HepG2 (cell line): Measurements from ENCODE around the gene TP53AIP1. TPM values are rescaled to one million over a fixed set of nuclear protein-coding genes. Genes with fewer than 3 reads are reported as not detected.
A peak's percentile ranks its signal among the peaks of the same experiment; 100 is the strongest.

ENCODE experiments used
- ATAC-seq: fragments of 200-7000 bp; cut with Tn5 transposase; 3 replicates; pipeline ENCODE4 v1.9.1; 2020; ENCODE audit warnings: mild to moderate bottlenecking, moderate library complexity
- BruUV-seq: library from RNA; stranded (reverse); fragments of 400-500 nt; replicated peaks from 2 replicates; lab custom pipeline; 2021; lab: Mats Ljungman, UMichigan
- CTCF ChIA-PET: fragments of 300-600 bp; formaldehyde crosslinking; extraction: SDS; loops from one replicate; lab custom pipeline; 2021; ENCODE audit warnings: low total read pairs, inconsistent platforms, low intra/inter-chr PET ratio; lab: Yijun Ruan, JAX
- POLR2A ChIA-PET: fragments of 350-600 bp; sonication (Branson Sonifier 250); formaldehyde crosslinking; loops from one replicate; lab custom pipeline; 2020; ENCODE audit warnings: antibody characterized with exemption, inconsistent platforms; lab: Yijun Ruan, JAX
- DNase-seq: peaks from one replicate; pipeline ENCODE4 v3.0.0-alpha.2; 2015; ENCODE audit warnings: low spot score
- FAIRE-seq: peaks from 3 replicates; lab custom pipeline; 2011; peaks lifted over from hg19 to GRCh38; lab: Jason Lieb, UNC
- H2AFZ ChIP-seq: one replicate; pipeline ENCODE4 v1.6.1; 2011; ENCODE audit warnings: low read length, inconsistent platforms
- H3K27ac ChIP-seq: fragments of 300-600 bp; 3 replicates; pipeline ENCODE4 v1.8.0; 2011; ENCODE audit warnings: mixed run types, mild to moderate bottlenecking, mixed read lengths, low read length, inconsistent platforms; ENCODE audit not compliant: insufficient read depth; ENCODE audit errors: extremely low read length
- H3K27me3 ChIP-seq, 2 experiments: fragments of 200-600 bp in 1 of 2; 2 replicates in 1 of 2; 3 replicates in 1 of 2; pipeline versions ENCODE4 v1.6.0 to v1.8.0; 2011; ENCODE audit warnings: low read length in 2 of 2, mild to moderate bottlenecking in 2 of 2, moderate library complexity in 2 of 2, inconsistent platforms in 1 of 2; ENCODE audit not compliant: insufficient read depth in 2 of 2, control insufficient read depth in 1 of 2
- H3K36me3 ChIP-seq, 2 experiments: fragments of 200-600 bp in 1 of 2; replicated peaks in 1 of 2; 2 replicates in 1 of 2; 3 replicates in 1 of 2; pipeline versions ENCODE4 v1.5.1 to v1.8.0; 2011; ENCODE audit warnings: low read length in 2 of 2, inconsistent platforms in 1 of 2; ENCODE audit not compliant: insufficient read depth in 2 of 2, control insufficient read depth in 1 of 2
- H3K4me1 ChIP-seq: 2 replicates; pipeline ENCODE4 v1.5.1; 2012; ENCODE audit warnings: low read length, inconsistent platforms; ENCODE audit not compliant: insufficient read depth
- H3K4me2 ChIP-seq: 2 replicates; pipeline ENCODE4 v1.6.0; 2011; ENCODE audit warnings: low read depth, low read length, inconsistent platforms
- H3K4me3 ChIP-seq, 3 experiments: fragments of 200-600 bp in 1 of 3; sonication (generic), shearing (Covaris generic) in 1 of 3; replicated peaks in 1 of 3; 2 replicates each; pipeline ENCODE4 v1.5.1; 2011 to 2016; ENCODE audit warnings: low read length in 3 of 3, inconsistent platforms in 2 of 3, low read depth in 2 of 3, mild to moderate bottlenecking in 2 of 3, control low read depth in 1 of 3, mixed read lengths in 1 of 3; ENCODE audit not compliant: insufficient read depth in 1 of 3
- H3K79me2 ChIP-seq: one replicate; pipeline ENCODE4 v1.6.1; 2011; ENCODE audit warnings: low read length, inconsistent platforms; ENCODE audit not compliant: insufficient read depth
- H3K9ac ChIP-seq: 2 replicates; pipeline ENCODE4 v1.6.0; 2011; ENCODE audit warnings: mild to moderate bottlenecking, low read depth, low read length, inconsistent platforms; ENCODE audit not compliant: insufficient read depth
- H3K9me3 ChIP-seq: 2 replicates; pipeline ENCODE4 v1.5.1; 2012; ENCODE audit warnings: mild to moderate bottlenecking, low read length
- H4K20me1 ChIP-seq: 2 replicates; pipeline ENCODE4 v1.6.0; 2011; ENCODE audit warnings: inconsistent platforms, mild to moderate bottlenecking, low read length, moderate library complexity; ENCODE audit not compliant: insufficient read depth
- HMG20A ChIP-seq: IDR thresholded peaks from 2 replicates; pipeline ENCODE4 v1.6.1; 2016; ENCODE audit warnings: borderline replicate concordance
- KDM5A ChIP-seq: fragments of 200-600 bp; sonication (generic); IDR thresholded peaks from 2 replicates; pipeline ENCODE4 v1.7.0; 2018; ENCODE audit warnings: antibody characterized with exemption, mild to moderate bottlenecking, low read length, borderline replicate concordance
- MXD3 ChIP-seq: IDR thresholded peaks from 2 replicates; pipeline ENCODE4 v1.6.1; 2016; ENCODE audit warnings: mild to moderate bottlenecking, missing biosample characterization, missing genetic modification reagents
- REPIN1 ChIP-seq: sonication (generic); formaldehyde crosslinking; IDR thresholded peaks from 2 replicates; pipeline ENCODE4 v1.8.0; 2022; ENCODE audit warnings: missing genetic modification reagents, low read depth, mild to moderate bottlenecking, borderline replicate concordance
- SP4 ChIP-seq: sonication (generic); formaldehyde crosslinking; IDR thresholded peaks from 2 replicates; pipeline ENCODE4 v1.8.1; 2023; ENCODE audit warnings: mild to moderate bottlenecking, missing genetic modification reagents
- TARDBP ChIP-seq: sonication (generic); formaldehyde crosslinking; IDR thresholded peaks from 2 replicates; pipeline ENCODE4 v1.8.0; 2022; ENCODE audit warnings: mild to moderate bottlenecking, missing genetic modification reagents
- ZNF354B ChIP-seq: sonication (generic); formaldehyde crosslinking; IDR thresholded peaks from 2 replicates; pipeline ENCODE4 v1.8.0; 2022; ENCODE audit warnings: mild to moderate bottlenecking, missing genetic modification reagents
- ZNF556 ChIP-seq: sonication (generic); formaldehyde crosslinking; IDR thresholded peaks from 2 replicates; pipeline ENCODE4 v1.4.0; 2020; ENCODE audit warnings: mild to moderate bottlenecking, missing genetic modification reagents, borderline replicate concordance
- ZNF558 ChIP-seq: sonication (generic); formaldehyde crosslinking; IDR thresholded peaks from 2 replicates; pipeline ENCODE4 v1.9.0; 2022; ENCODE audit warnings: mild to moderate bottlenecking, missing genetic modification reagents, borderline replicate concordance
- ZNF572 ChIP-seq: sonication (generic); formaldehyde crosslinking; IDR thresholded peaks from 2 replicates; pipeline ENCODE4 v1.5.1; 2020; ENCODE audit warnings: mild to moderate bottlenecking, missing genetic modification reagents
- WGBS: methylation state at CpG from one replicate; pipeline ENCODE4 v1.1.6; 2017; ENCODE audit warnings: low lambda C conversion rate; 5-methylcytosine and 5-hydroxymethylcytosine counted together
- in situ Hi-C: cut with HindIII; loops from 2 replicates; pipeline ENCODE4 v1.10.0; 2017; ENCODE audit warnings: low pct_unique_long_range_greater_than_20kb; ENCODE audit not compliant: extremely low pct_ligation_motif_present
- intact Hi-C: fragments of 100-400 bp; cut with micrococcal nuclease; formaldehyde crosslinking; loops from one replicate; pipeline ENCODE4 v1.10.0; 2022; ENCODE audit not compliant: unreplicated experiment
- polyA plus RNA-seq, 8 experiments: library from polyadenylated mRNA; depleted of rRNA in 3 of 8; stranded (reverse) in 7 of 8; unstranded in 1 of 8; fragments of >200 nt; fragmentation: Illumina TruSeq in 4 of 8; extraction: Trizol in 4 of 8; gene quantifications; 2 replicates each; pipeline versions ENCODE4 v1.2.1 to v1.2.3, GENCODE V29; 2011 to 2016; ENCODE audit warnings: low read depth in 4 of 8, missing spikeins in 1 of 8, mixed read lengths in 1 of 8; ENCODE audit not compliant: insufficient read depth in 1 of 8
- total RNA-seq, 5 experiments: library from RNA; depleted of rRNA; stranded (reverse); fragments of >200 nt; fragmentation: Illumina TruSeq; extraction: Trizol; gene quantifications; 2 replicates each; pipeline ENCODE4 v1.2.3, GENCODE V29; 2016; ENCODE audit warnings: low read depth in 1 of 5
- TF ChIP-seq, protein P1 (sequence below): sonication (generic); formaldehyde crosslinking; IDR thresholded peaks from 2 replicates; pipeline ENCODE4 v1.8.1; 2023; ENCODE audit warnings: missing genetic modification reagents, inconsistent platforms, borderline replicate concordance
- TF ChIP-seq, protein P2 (sequence below): sonication (generic); formaldehyde crosslinking; IDR thresholded peaks from 2 replicates; pipeline ENCODE4 v1.4.0; 2020; ENCODE audit warnings: missing genetic modification reagents, borderline replicate concordance
- TF ChIP-seq, protein P3 (sequence below): sonication (generic); formaldehyde crosslinking; IDR thresholded peaks from 2 replicates; pipeline ENCODE4 v1.4.0; 2020; ENCODE audit warnings: mild to moderate bottlenecking, missing genetic modification reagents

TP53AIP1 gene
- total and polyA plus RNA-seq, 2 of the 13 experiments (the other 11 are each of a cell fraction or from before 2014, with no cell fraction given) = 0.11 TPM; not detected in 1

DNA sequence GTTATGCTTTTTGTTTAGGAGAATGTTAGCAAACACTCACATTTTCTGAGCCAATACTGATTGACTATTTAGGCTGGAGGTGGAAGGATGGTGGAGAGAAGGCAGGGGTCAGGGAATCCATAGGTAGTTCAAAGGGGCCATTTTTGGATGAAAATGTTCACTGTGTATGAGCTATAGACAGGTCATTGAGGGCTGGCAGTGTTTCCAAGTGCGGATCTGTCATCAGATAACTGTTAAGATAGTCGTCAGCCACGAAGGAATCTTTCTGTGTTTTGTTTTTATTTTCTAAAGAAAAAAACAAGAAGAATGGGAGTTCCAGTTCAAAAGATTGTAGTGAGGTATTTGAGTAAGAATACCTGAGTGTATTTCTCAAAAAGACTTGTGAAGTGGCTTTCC is 48.4 kb downstream of the TP53AIP1 start:
- no peaks in the 10 kb centered on the region for H3K79me2 ChIP-seq
- 10% methylated on average over 3 of the region's 3 CpGs for WGBS
- H3K9me3 ChIP-seq = no peaks in the 10 kb centered on the region
- no peaks in the 10 kb centered on the region for H4K20me1 ChIP-seq
- TF ChIP-seq ZNF556 (CRISPR knock-in tag) = no peak
- TF ChIP-seq SP4 (CRISPR knock-in tag) = no peak
- TF ChIP-seq, all 625 proteins: peak for 0
- ChIA-PET CTCF (no interaction called here), POLR2A (no interaction called here)
- intact Hi-C loops (no loop called here), in situ Hi-C loops (loop anchor here (25.0 kb wide), 1 partner anchor 793 kb away; no protein-coding TSS in a partner anchor)
- Histone ChIP-seq H3K27ac (no peak overlapping the region), H3K4me1 (peaks cover 24% of the 10 kb centered on the region), H2AFZ (no peak overlapping the region), H3K4me3 (no peak overlapping the region), H3K9ac (no peak overlapping the region), H3K27me3 (peaks cover 8 to 44% of the 10 kb centered on the region in 2 experiments), H3K36me3 (no peaks in the 10 kb centered on the region), H3K4me2 (0 out of 2 replicates have a peak overlapping the region, but pooled peaks have one; percentile 58)
- ATAC-seq (no peak), FAIRE-seq (no peak), DNase-seq (no peak)
- BruUV-seq = no TSS peak

- ChIA-PET CTCF (no interaction called here), POLR2A (no interaction called here)
- Histone ChIP-seq H2AFZ (no peak overlapping the region), H4K20me1 (no peaks in the 10 kb centered on the region), H3K79me2 (no peaks in the 10 kb centered on the region), H3K4me1 (peaks cover 24% of the 10 kb centered on the region), H3K4me3 (no peak overlapping the region), H3K9me3 (no peaks in the 10 kb centered on the region), H3K27ac (no peak overlapping the region), H3K36me3 (no peaks in the 10 kb centered on the region), H3K4me2 (no peak overlapping the region), H3K27me3 (peaks cover 8 to 47% of the 10 kb centered on the region in 2 experiments), H3K9ac (no peak overlapping the region)
- no peak for FAIRE-seq
- in situ Hi-C loops = loop anchor here (25.0 kb wide), 1 partner anchor 794 kb away; no protein-coding TSS in a partner anchor
- ATAC-seq = no peak
- no peak for DNase-seq
- intact Hi-C loops = no loop called here
- WGBS = 43% methylated on average over 9 of the region's 9 CpGs
- BruUV-seq = no TSS peak
- TF ChIP-seq, protein P1, sequence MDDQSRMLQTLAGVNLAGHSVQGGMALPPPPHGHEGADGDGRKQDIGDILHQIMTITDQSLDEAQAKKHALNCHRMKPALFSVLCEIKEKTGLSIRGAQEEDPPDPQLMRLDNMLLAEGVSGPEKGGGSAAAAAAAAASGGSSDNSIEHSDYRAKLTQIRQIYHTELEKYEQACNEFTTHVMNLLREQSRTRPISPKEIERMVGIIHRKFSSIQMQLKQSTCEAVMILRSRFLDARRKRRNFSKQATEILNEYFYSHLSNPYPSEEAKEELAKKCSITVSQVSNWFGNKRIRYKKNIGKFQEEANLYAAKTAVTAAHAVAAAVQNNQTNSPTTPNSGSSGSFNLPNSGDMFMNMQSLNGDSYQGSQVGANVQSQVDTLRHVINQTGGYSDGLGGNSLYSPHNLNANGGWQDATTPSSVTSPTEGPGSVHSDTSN (CRISPR knock-in tag) = no peak
- TF ChIP-seq TARDBP (CRISPR knock-in tag) (no peak), ZNF558 (CRISPR knock-in tag) (no peak), KDM5A (no peak), ZNF354B (CRISPR knock-in tag) (no peak), ZNF572 (CRISPR knock-in tag) (no peak), HMG20A (CRISPR knock-in tag) (no peak), MXD3 (CRISPR knock-in tag) (no peak), REPIN1 (CRISPR knock-in tag) (no peak)
- TF ChIP-seq, protein P2, sequence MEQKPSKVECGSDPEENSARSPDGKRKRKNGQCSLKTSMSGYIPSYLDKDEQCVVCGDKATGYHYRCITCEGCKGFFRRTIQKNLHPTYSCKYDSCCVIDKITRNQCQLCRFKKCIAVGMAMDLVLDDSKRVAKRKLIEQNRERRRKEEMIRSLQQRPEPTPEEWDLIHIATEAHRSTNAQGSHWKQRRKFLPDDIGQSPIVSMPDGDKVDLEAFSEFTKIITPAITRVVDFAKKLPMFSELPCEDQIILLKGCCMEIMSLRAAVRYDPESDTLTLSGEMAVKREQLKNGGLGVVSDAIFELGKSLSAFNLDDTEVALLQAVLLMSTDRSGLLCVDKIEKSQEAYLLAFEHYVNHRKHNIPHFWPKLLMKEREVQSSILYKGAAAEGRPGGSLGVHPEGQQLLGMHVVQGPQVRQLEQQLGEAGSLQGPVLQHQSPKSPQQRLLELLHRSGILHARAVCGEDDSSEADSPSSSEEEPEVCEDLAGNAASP (CRISPR knock-in tag) = no peak
- TF ChIP-seq, protein P3, sequence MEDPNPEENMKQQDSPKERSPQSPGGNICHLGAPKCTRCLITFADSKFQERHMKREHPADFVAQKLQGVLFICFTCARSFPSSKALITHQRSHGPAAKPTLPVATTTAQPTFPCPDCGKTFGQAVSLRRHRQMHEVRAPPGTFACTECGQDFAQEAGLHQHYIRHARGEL (CRISPR knock-in tag) = no peak
Measured at GRCh38 chr11:128893578-128894285, 48.9 kb downstream of the TP53AIP1 start.
